HCT116 (cell line): ENCODE results near the gene PARP12. TPM values are rescaled to one million over a fixed set of nuclear protein-coding genes. Genes with fewer than 3 reads are reported as not detected.
A peak's percentile ranks its signal among the peaks of the same experiment; 100 is the strongest.

ENCODE experiments used
- ATAC-seq: fragments of 200-7000 bp; cut with Tn5 transposase; 2 replicates; pipeline ENCODE4 v1.9.1; 2020; ENCODE audit warnings: mild to moderate bottlenecking, moderate library complexity
- BruUV-seq: library from RNA; stranded (reverse); fragments of 400-500 nt; replicated peaks from 2 replicates; lab custom pipeline; 2021; lab: Mats Ljungman, UMichigan
- CTCF ChIA-PET: fragments of 300-600 bp; sonication (Branson Sonifier 250); formaldehyde crosslinking; loops from one replicate; lab custom pipeline; 2021; ENCODE audit warnings: antibody characterized with exemption; lab: Charles Lee
- POLR2A ChIA-PET: fragments of 300-600, 350-600 bp; sonication (Branson Sonifier 250); formaldehyde crosslinking; loops from one replicate; lab custom pipeline; 2021; ENCODE audit warnings: antibody characterized with exemption; lab: Charles Lee
- RAD21 ChIA-PET, 2 experiments: fragments of 300-600 bp; sonication (Branson Sonifier 250); formaldehyde crosslinking; loops; one replicate each; lab custom pipeline; 2023; ENCODE audit warnings: low total read pairs in 2 of 2; ENCODE audit not compliant: uncharacterized antibody in 2 of 2, unreplicated experiment in 2 of 2, low non-redundant PET in 1 of 2; lab: Charles Lee
- DNase-seq: peaks from one replicate; pipeline ENCODE4 v3.0.0-alpha.2; 2010; ENCODE audit warnings: low read depth, low spot score
- H2AFZ ChIP-seq: fragments of 200-600 bp; shearing (Covaris generic), sonication (generic); 2 replicates; pipeline ENCODE4 v1.6.1; 2017; ENCODE audit warnings: low read depth, mixed run types, mixed read lengths, antibody characterized with exemption, low read length; ENCODE audit not compliant: poor library complexity, severe bottlenecking
- H3K27ac ChIP-seq: 2 replicates; pipeline ENCODE4 v1.5.1; 2012; ENCODE audit warnings: low read depth, low read length
- H3K27me3 ChIP-seq: fragments of 200-600 bp; sonication (generic); 2 replicates; pipeline ENCODE4 v1.6.1; 2016; ENCODE audit warnings: mixed run types, low read length, mixed read lengths; ENCODE audit not compliant: insufficient read depth
- H3K36me3 ChIP-seq, 2 experiments: fragments of 200-500 bp in 1 of 2; fragments of 200-600 bp in 1 of 2; sonication (Bioruptor generic) in 1 of 2; sonication (generic) in 1 of 2; 2 replicates each; pipeline versions ENCODE4 v1.5.1 to v1.6.1; 2014 to 2016; ENCODE audit warnings: low read length in 2 of 2, inconsistent platforms in 1 of 2, mixed read lengths in 1 of 2, mixed run types in 1 of 2; ENCODE audit not compliant: insufficient read depth in 2 of 2, control insufficient read depth in 1 of 2
- H3K4me1 ChIP-seq, 2 experiments: fragments of 200-600 bp in 1 of 2; sonication (generic) in 1 of 2; 2 replicates each; pipeline versions ENCODE4 v1.5.1 to v1.6.1; 2012 to 2017; ENCODE audit warnings: low read length in 2 of 2, inconsistent platforms in 1 of 2, mild to moderate bottlenecking in 1 of 2, mixed read lengths in 1 of 2, mixed run types in 1 of 2, moderate library complexity in 1 of 2; ENCODE audit not compliant: insufficient read depth in 2 of 2, control insufficient read depth in 1 of 2
- H3K4me2 ChIP-seq: fragments of 200-600 bp; sonication (generic); 2 replicates; pipeline ENCODE4 v1.6.1; 2017; ENCODE audit warnings: mixed run types, low read length, mixed read lengths
- H3K4me3 ChIP-seq, 2 experiments: fragments of 200-600 bp in 1 of 2; sonication (generic) in 1 of 2; replicated peaks in 1 of 2; 2 replicates each; pipeline ENCODE4 v1.5.1; 2011 to 2016; ENCODE audit warnings: low read length in 2 of 2, control low read depth in 1 of 2, low read depth in 1 of 2, mild to moderate bottlenecking in 1 of 2, mixed read lengths in 1 of 2, mixed run types in 1 of 2
- H3K79me2 ChIP-seq: fragments of 200-600 bp; sonication (generic); 2 replicates; pipeline ENCODE4 v1.6.1; 2017; ENCODE audit warnings: mild to moderate bottlenecking, mixed run types, low read length, moderate library complexity, mixed read lengths; ENCODE audit not compliant: insufficient read depth
- H3K9ac ChIP-seq: fragments of 200-600 bp; sonication (generic); 2 replicates; pipeline ENCODE4 v1.6.1; 2016; ENCODE audit warnings: low read length, mixed read lengths
- H3K9me2 ChIP-seq: fragments of 200-600 bp; sonication (generic), shearing (Covaris generic); 2 replicates; pipeline ENCODE4 v1.6.1; 2017; ENCODE audit warnings: mixed run types, mild to moderate bottlenecking, moderate library complexity; ENCODE audit not compliant: insufficient read depth
- H3K9me3 ChIP-seq, 2 experiments: fragments of 200-500 bp in 1 of 2; fragments of 200-600 bp in 1 of 2; sonication (Bioruptor generic) in 1 of 2; sonication (generic) in 1 of 2; 2 replicates each; pipeline ENCODE4 v1.6.1; 2014 to 2017; ENCODE audit warnings: low read length in 2 of 2, mixed read lengths in 2 of 2, inconsistent platforms in 1 of 2, low read depth in 1 of 2, mild to moderate bottlenecking in 1 of 2, mixed run types in 1 of 2, moderate library complexity in 1 of 2; ENCODE audit not compliant: control insufficient read depth in 1 of 2, insufficient read depth in 1 of 2
- H4K20me1 ChIP-seq: fragments of 200-600 bp; sonication (generic), shearing (Covaris generic); 2 replicates; pipeline ENCODE4 v1.6.1; 2017; ENCODE audit warnings: mixed run types, mild to moderate bottlenecking, moderate library complexity; ENCODE audit not compliant: insufficient read depth
- CBX3 ChIP-seq: IDR thresholded peaks from 2 replicates; pipeline ENCODE4 v1.6.1; 2012; ENCODE audit warnings: low read depth
- CEBPB ChIP-seq: IDR thresholded peaks from 2 replicates; pipeline ENCODE4 v1.6.1; 2012; ENCODE audit warnings: low read depth
- ELF1 ChIP-seq: IDR thresholded peaks from 2 replicates; pipeline ENCODE4 v1.6.1; 2012; ENCODE audit warnings: low read depth, borderline replicate concordance
- MAX ChIP-seq: IDR thresholded peaks from 2 replicates; pipeline ENCODE4 v1.6.1; 2012
- POLR2A ChIP-seq: IDR thresholded peaks from 2 replicates; pipeline ENCODE4 v1.7.0; 2011; ENCODE audit warnings: borderline replicate concordance; ENCODE audit not compliant: insufficient read depth, insufficient read length; ENCODE audit errors: extremely low read depth
- RAD21 ChIP-seq: IDR thresholded peaks from 2 replicates; pipeline ENCODE4 v1.6.1; 2012; ENCODE audit warnings: low read depth, mild to moderate bottlenecking
- TCF7L2 ChIP-seq: IDR thresholded peaks from 2 replicates; pipeline ENCODE4 v1.7.0; 2011; ENCODE audit warnings: borderline replicate concordance, inconsistent platforms; ENCODE audit not compliant: insufficient read depth, insufficient read length; ENCODE audit errors: extremely low read depth
- ZFX ChIP-seq: fragments of 450-650 bp; IDR thresholded peaks from 2 replicates; pipeline ENCODE4 v1.6.1; 2017
- intact Hi-C: fragments of 100-400 bp; cut with micrococcal nuclease; formaldehyde crosslinking; loops from 2 replicates; pipeline ENCODE4 v1.10.0; 2022
- total RNA-seq: library from RNA; stranded (reverse); gene quantifications from one replicate; pipeline ENCODE4 v1.2.1, GENCODE V29; 2021; ENCODE audit not compliant: unreplicated experiment
- TF ChIP-seq, protein P1 (sequence below): IDR thresholded peaks from 2 replicates; pipeline ENCODE4 v1.6.1; 2012; ENCODE audit warnings: low read depth

Gene PARP12
- total RNA-seq, 1 experiment from 2014 or later = 17.7 TPM

DNA sequence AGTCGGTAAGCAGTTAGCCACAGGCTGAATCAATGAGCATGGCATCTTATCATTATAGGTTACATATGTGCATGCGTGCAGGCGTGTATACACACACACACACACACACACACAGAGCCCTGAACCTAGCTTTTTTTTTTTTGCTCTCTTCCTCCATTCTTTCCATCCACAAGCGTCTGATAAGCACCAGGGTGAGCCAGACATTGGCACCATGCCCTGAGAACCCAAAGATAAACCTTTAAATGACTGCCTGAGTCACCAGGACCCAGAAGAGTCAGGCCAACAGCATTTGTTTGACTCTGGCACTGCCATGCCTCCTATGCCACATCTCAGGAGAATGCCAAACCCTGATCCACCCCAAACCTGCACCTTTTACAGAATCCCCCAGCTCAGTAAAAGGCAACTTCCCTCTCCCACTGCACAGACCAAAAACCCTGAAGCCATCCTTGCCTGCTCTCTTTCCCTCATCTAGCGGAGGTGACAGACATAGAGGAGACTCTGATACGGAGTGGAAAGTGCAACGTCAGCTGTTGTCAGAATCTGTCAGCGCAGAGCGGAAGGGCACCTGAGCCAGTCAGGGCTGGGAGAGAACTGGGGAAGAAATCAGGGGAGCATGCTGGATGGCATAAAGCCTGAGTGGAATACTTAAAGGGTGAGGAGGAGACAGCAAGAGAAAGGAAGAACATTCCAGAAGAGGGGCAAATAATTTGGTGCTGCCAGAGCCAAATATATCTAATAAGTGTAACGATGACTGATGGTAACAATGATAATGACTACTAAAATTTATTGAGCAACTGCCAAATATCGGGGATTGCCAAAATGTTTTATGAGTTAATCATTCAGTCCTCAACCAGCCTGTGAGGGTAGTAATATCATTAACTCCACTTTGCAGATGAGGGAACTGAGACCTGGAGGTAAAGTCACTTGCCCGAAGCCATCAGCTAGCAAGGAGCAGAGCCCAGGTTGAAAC, 3.2 kb downstream of the PARP12 start (continued):
- TF ChIP-seq ZFX = no peak
- no peak; the same call in 1 of the 2 replicates for TF ChIP-seq CEBPB
- no peak for TF ChIP-seq TCF7L2
- TF ChIP-seq POLR2A = no peak
- TF ChIP-seq ELF1 = no peak
- TF ChIP-seq CBX3 = peak; percentile 60; the same call in 1 of the 2 replicates
- no peak for TF ChIP-seq RAD21
- TF ChIP-seq, all 23 proteins: peak for 8

- H3K4me2 ChIP-seq = 0 out of 2 replicates have a peak overlapping the region, but pooled peaks have one; percentile 92
- no peaks in the 10 kb centered on the region for H3K9me2 ChIP-seq
- peaks cover 23 to 52% of the 10 kb centered on the region in 2 experiments for H3K4me1 ChIP-seq
- DNase-seq (no peak), ATAC-seq (no peak)
- BruUV-seq = no TSS peak
- H3K36me3 ChIP-seq = 0 out of 4 replicates have a peak, but pooled peaks cover 0 to 3% of the 10 kb centered on the region in 2 experiments
- no peak overlapping the region for H3K4me3 ChIP-seq
- H3K27me3 ChIP-seq = no peaks in the 10 kb centered on the region
- ChIA-PET CTCF (no interaction called here), POLR2A (interaction anchor here (0.6 kb wide), 1 partner anchor 715 kb away, joined by 3 read pairs; no protein-coding TSS in a partner anchor), RAD21 (no interaction called here)
- H3K9me3 ChIP-seq = no peaks in the 10 kb centered on the region
- H3K79me2 ChIP-seq = peaks cover 12% of the 10 kb centered on the region; the same call in 1 of the 2 replicates
- H3K27ac ChIP-seq = no peak overlapping the region
- no peak overlapping the region for H2AFZ ChIP-seq
- no peak for TF ChIP-seq MAX
- TF ChIP-seq, protein P1, sequence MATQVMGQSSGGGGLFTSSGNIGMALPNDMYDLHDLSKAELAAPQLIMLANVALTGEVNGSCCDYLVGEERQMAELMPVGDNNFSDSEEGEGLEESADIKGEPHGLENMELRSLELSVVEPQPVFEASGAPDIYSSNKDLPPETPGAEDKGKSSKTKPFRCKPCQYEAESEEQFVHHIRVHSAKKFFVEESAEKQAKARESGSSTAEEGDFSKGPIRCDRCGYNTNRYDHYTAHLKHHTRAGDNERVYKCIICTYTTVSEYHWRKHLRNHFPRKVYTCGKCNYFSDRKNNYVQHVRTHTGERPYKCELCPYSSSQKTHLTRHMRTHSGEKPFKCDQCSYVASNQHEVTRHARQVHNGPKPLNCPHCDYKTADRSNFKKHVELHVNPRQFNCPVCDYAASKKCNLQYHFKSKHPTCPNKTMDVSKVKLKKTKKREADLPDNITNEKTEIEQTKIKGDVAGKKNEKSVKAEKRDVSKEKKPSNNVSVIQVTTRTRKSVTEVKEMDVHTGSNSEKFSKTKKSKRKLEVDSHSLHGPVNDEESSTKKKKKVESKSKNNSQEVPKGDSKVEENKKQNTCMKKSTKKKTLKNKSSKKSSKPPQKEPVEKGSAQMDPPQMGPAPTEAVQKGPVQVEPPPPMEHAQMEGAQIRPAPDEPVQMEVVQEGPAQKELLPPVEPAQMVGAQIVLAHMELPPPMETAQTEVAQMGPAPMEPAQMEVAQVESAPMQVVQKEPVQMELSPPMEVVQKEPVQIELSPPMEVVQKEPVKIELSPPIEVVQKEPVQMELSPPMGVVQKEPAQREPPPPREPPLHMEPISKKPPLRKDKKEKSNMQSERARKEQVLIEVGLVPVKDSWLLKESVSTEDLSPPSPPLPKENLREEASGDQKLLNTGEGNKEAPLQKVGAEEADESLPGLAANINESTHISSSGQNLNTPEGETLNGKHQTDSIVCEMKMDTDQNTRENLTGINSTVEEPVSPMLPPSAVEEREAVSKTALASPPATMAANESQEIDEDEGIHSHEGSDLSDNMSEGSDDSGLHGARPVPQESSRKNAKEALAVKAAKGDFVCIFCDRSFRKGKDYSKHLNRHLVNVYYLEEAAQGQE = no peak
- H3K9ac ChIP-seq = no peak overlapping the region
- H4K20me1 ChIP-seq = no peaks in the 10 kb centered on the region
- intact Hi-C loops = no loop called here
These were observed 4.2 kb downstream of the PARP12 start for GRCh38 chr7:140058517-140058916.
